GM18861 (cell line): ENCODE measurements around the gene PITX2.

Experiments used
- ATAC-seq: cut with Tn5 transposase; IDR thresholded peaks from one replicate; pipeline ENCODE4 v1.9.1; 2021; ENCODE audit not compliant: unreplicated experiment

Gene PITX2

DNA sequence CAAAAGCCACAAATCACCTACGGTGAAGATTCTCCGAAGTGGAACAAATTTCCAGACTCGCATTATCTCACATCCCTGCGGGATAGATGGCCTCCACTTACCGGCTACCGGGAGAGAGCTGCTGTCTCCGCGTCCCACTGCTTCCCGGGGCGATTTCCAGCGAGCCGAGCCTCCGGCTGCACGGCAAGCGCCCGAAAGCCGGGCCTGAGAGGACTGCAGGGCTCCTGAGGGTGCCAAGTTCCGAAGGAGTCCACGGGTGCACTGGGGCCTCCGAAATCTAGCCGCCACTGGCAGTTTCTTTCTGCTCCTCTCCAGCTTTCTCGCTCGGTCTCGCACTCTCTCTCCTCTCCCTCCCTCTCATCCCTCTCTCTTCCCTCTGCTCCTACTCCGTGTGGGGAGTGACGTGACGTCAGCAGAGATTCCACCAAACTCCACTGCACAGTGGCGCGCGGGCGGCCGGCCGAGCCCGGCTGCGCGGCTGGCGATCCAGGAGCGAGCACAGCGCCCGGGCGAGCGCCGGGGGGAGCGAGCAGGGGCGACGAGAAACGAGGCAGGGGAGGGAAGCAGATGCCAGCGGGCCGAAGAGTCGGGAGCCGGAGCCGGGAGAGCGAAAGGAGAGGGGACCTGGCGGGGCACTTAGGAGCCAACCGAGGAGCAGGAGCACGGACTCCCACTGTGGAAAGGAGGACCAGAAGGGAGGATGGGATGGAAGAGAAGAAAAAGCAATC, 14.0 kb upstream of the PITX2 start:
- no peak for ATAC-seq

DNA sequence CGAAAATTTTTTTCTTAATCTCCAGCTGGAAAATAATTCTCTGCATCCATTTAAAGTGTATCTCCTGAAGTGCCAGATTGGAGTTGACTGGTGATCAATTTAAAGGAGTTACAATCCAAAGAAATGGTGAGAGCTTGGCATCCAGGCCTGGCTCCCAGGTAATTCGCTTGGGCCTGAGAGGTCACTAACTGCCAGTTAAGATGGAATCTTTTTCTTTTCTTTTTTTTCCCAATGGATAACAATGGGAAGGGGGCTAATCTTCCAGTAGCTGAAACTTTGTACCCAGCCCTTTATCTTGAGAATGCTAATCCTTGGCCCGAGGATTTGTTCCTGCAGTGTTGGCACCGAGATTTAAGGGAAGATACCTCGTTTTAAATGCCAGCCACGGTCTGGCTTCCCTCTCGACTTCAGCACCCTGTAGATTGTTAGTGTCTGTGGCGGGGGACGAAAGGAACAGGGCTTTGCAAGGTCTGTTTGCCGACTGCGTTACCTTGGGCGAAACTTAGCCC, 13.3 kb upstream of the PITX2 start:
- ATAC-seq: no peak

DNA sequence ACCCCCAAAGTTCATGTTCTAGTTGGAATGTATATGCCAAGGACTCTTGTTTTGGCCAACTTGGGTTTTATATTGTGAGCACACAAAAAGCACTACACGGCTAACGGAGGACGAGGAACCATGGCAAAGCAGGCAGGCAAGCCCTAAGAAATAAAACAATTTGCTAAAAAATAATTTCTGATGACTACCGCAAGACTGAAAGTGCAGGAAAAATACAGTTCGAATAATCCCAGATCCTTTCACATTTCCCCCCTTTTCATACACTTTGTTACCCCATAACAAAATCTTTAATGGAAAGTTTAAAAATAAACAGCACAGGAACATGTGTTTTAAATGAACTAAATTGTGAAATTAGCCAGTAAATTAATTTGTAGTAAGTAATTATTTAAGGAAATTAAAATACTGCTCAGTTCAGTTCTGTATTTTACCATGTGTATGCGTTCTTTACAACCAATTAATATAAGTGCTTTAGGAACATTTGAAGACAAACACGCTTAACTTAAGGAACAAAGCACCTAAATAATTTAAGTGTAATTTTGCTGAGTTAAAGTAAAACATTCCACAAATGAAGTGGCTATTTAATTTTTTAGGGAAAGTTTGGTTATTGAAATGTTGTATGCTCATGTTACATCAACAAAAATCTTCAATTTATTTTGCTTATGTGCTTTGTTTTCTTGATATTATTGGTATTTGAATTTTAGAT, 12.4 kb upstream of the PITX2 start:
- ATAC-seq: no peak

DNA sequence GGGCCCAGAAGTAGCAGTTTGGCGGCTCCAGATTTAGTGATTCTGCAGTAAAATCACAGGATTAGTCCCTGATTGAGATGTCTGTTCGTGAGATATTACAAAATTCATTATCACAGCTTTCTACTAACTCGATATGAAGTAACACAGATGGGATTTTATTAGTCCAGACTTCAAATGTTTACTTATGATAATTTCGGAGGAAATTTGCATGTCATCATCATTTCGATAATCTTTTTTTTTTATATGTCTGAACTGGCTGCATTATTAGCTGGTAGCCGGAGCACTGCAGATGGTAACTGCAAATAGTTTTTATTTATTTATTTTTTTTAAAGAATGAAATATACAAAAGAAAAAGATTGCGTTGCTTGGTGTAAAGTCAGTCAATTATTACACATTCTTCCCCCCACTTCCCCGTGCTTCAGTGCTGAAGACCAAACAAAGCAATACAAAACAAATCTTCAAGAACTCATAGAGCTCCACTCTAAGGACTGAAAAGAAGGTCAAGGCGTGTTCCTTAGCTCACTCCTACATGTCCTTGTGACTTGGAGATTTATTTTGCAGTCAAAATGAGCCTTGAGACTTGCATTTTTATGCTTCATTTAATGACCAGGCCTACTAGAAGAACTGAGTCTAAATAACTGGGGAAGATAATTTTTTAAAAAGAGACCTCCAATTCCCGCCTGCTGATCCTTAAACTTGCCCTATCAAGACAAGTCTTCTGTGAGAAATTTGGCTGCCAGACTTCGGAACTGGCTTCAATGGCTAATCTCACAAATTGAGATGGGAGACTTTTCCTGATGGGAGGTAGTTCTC, 11.7 kb upstream of the PITX2 start:
- no peak for ATAC-seq

DNA sequence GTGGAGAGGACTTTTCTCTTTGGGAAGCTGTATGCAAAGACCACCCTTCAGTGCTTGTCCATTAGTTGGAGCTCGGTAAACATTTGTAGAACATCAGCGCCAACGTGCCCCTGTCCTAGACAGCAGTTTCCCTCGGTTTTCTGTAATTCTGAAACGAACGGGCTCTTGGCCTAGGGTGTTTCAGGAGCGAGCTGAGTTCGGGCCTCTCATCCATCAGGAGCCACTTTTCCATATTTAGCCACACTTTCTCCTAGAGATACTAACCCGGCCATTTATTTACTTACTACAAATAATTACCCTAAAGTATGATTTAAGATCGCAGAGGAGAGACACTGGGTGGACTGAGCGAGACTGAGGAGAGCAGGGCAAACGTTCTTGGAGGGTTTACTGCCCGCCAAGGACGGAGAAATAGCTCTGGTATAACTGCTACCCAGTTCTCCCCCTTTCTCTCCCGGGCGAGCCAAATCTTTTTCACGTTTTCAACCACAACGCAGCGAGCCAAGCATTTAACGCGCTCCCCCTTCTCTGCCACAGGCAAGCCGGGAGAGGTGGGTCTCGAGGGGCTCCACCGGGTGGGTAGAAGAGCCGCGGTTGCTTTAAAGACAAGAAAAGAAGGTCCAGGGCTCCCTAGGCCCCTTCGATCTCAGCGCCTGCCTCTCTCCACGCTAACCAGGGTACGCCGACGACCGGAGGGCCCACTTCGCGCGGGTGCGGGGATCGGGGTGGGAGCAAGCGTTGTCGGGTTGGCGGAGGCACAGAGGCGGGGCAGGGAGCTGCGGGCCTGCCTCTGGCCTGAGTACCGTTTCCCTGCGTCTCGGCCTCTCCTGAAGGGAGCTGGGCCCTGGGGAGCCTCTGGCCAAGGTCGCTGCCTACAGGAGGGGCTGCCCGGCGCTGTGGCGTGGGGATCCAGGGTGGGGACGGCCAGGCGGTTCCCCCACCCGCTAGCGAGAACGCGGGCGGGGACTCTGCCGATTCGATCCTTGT, 10.8 kb upstream of the PITX2 start:
- no peak for ATAC-seq

DNA sequence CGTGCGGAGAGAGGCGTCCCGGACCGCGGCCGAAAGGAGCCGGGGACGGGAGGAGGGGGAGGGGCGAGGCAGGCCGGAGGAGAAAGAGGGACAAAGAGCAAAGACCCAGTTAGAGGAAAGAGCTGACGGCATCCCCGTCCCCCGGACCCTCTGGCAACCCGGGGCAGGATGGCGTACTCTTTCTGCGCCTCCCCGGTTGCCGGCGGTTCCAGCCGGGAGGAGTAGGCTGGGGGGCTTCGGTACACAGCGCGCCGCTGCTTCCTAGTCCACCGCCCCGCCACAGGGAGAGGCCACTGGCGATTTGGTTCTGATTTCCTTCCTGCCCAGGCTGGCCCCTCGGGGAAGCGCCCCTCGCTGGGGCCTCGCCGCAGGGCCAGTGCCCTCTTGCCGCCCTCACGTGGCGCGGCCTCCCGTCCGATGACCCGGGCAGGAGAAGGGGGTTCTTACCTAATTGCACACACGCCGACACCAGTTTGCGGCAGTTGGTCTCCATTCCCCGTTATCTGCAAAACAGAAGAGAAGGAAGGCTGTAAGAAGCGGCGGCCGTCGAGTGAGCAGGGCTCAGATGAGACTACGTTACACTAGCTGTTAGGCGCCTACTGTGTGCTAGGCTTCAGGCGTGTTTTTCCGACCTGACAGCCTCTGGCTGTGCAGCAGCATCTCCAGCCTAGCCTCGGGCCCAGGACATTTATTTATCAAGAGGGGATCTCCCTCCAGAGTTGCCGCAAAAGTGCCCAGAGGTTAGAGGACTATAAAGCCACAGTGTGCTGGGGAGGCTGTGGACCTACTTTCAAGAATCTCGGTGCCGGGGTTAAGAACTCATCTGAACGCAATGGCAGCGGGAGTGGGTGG, 9.9 kb upstream of the PITX2 start:
- ATAC-seq: no peak

DNA sequence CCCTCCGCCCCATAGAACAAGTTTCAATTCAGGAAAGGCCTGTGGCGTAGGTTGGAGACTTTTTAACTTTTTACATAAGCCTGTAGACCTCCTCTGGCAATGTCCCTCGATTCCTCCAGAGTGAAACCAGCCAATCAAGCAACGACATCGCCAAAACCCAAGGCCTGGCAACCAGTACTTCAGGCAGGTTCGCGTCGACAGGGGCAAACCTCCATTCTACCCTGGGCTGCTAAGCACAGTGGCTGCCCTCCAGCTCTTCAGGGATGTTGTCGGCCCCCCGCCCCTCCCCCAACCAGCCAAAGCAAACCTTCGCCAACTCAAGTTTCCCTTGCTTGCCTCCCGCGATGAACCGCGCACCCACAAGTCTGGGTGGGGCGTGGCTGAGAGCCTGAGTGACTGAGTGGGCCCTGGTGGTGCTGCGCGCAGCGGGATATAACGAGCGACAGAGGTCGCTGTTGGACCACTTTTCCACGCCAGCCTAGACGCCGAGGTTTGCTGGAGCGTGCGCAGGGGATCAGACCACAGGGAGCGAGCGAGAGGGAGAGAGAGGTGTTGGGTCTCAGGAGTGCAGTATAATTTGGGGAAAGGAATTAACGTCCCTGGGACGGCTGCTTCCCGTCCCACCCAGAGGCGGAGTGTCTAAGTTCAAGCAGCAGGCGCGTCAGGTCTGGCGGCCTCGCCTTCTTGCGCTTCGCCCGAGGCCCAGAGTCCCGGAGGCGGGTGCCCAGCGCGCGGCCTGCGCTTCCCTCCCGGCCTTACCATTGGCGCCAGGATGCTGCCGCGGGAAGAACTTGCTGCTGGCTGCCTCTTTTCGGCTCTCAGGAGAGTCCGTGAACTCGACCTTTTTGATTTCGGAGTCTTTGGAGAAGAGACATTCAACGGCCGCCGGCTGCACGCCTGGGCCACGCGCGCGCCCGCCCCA, 9.0 kb upstream of the PITX2 start:
- peak; percentile 99 for ATAC-seq

DNA sequence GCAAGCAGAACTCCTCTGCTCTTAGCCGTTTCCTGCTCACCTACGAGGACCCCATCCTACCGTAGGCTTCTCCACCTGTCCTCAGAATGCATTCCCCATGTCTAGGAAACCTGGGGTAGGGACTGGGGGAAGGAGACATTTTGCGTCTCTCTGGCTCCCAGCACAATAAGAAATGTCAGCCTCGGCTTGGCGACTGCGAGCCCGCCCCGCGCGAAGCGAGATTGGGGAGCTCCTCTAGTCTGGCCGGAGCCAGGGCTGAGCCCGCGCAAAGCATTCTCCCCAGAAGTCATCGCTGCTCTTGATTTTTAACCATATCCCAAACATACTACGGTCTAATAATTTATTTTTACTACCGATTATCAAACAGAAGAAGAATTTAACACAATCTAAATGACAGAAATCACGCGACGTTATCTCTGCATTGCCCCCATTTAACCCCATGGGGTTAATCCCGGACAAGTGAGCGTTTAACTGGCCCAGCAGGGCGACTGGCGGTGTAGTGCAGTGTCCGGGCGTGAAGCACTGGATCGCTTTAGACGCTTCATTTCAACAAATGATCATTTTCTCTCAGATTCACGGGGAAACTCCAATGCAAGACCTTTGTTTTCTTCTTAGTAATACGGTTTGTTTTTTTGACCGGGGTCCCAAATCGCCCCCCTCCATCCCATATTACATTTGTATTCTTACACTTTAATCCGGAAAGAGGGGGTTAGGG, 8.0 kb upstream of the PITX2 start:
- no peak for ATAC-seq

DNA sequence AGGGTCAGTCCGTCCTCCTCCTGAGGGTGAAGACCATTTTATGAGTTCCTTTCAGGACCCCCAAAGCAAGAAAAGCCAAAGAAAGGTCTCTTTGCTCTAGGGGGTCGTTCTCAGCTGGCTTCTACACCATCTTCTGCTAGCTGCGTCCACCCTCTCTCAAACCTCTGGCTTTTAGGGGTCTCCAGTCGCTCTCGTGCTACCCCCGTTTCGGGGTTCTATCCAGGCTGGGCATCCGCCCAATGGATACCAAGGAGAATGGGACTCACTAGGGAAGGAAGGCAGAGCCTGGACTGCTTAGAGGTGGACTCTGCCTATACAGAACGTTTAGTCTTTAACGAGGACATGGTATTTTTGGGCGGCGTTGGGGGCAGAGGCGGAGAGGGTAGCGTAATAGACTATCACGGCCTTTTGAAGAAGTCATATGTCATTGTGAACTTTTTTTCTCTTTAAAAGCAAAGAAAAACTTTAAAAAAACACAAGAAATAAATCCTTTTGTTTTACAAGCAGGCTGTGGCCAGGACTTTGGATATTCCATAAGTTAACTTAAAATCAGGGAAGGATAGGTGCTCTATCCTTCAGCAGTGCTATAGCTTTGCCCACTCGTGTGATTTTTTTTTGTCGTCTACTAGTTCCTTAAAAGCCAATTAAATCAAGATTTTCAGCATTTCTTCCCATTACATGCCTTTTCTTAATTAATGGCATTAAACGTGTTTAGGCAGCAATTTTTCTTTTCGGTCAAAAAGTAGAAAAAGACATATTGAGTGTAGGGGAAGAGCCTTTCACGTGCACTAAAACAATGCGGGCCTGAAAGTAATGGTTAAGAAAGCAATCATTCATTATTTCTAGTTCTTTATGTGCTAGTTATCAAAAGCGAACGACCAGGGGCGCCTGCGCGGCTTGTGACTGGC, 7.2 kb upstream of the PITX2 start:
- ATAC-seq: no peak

DNA sequence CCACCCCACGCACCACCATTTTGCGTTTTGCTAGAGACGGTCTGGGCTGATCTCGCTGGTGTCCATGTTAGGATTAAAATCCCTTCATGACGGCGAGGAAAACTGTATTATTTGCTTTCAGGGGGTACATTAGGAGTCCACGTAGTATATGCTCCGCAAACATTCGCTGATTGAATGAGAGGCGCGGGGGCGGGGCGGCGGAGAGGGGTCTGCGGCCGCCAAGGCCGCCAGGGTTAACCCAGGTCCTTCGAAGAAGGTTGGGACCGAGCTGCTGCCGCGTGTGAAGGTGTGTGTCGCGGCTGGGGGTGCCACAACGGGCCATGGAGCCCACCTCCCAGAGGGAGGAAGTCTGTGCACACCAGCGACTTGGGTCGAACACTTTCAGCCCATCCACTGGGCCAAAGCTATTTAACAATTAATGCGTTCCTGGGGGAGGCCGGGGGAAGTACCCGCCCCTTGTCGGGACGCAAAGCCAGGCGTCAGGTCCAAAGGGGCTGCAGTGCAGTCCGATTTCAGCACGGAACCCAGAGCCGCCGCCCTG, 6.4 kb upstream of the PITX2 start:
- ATAC-seq: no peak

DNA sequence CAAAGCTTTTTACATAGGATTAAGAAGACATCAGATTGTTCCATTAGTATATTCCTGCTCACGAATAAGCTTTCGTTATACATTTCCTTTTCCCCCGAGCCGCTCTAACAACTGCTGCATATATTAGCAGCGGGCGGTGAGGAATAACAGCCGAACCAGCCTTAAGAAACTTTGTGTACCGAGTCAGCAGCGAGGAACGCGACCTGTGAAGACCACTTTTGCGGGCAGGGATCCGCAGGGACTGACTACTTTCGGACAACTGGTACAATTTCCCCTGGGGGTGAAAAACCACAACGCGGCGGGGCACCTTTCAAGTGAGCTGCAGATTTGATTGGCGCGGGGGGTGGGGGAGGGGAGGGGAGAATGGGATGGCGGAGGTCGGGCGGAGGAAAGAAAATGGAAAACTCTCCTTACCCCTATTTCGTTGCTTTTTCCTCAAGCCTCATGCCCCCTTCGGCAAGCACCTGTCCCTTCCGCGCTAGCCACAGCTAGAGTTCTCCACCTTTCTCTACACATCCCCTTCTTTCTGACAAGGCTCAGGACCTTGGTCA, 5.9 kb upstream of the PITX2 start:
- ATAC-seq: no peak

DNA sequence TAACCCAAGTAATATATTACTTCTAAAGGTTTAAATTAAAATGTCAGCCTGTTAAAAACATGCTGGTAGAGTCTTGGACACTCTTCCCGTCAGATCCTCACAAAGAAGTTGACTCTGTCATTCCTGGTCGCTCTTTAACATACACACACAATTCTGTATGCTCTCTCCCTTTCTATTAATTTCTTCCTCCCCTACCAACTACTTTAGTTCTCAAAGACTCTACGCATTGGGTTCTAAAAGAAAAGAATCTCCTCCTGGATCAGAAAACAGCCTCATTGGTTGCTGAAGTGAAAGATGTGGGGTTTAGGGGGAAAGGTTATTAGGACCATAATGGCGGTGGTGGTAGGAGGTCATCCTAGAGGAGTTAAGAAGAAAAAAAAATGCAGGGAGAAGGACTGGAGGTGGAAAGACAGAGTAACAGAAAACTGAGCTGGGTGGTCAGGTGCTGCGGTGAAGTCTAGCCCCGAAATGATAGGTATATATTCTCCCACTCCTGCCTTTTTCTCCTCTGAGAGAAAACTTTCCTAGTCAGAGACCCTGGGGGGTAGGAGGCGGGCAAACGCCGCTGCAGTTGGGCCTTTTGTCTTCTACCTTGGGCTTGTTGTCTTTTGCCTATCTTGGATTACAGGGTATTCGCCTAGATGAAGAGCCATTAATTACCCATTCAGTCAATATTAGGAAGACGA, 5.2 kb upstream of the PITX2 start:
- ATAC-seq: no peak

DNA sequence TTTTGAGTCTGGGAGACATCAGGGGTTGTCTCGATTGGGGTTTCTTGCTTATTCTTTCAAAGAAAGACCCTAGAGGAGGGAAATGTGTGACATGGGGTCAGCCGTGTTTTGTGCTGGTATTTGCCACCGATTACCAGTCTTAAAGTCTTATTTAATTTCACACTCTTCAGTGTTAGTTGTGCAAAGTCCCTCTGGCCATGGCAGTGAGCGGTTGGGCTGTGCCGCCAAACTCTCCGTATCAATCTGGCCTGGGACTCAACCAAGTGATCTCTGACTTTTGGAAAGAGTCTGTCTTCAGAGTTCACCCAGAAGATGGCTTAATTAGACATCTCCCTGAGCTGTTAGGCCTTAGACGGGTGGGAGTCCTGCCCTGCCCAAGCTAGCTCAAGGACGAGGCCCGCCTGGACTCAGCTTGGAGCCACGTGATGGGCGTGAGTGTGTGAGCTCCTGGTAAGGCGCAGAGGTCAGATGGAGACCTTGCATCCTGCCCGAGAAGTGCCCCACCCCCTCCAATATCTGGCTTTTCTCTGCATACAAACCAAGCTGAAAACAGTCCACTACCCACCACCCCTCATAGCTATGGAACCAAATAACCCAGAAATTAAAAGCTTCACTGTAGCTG, 3.8 kb upstream of the PITX2 start:
- no peak for ATAC-seq

DNA sequence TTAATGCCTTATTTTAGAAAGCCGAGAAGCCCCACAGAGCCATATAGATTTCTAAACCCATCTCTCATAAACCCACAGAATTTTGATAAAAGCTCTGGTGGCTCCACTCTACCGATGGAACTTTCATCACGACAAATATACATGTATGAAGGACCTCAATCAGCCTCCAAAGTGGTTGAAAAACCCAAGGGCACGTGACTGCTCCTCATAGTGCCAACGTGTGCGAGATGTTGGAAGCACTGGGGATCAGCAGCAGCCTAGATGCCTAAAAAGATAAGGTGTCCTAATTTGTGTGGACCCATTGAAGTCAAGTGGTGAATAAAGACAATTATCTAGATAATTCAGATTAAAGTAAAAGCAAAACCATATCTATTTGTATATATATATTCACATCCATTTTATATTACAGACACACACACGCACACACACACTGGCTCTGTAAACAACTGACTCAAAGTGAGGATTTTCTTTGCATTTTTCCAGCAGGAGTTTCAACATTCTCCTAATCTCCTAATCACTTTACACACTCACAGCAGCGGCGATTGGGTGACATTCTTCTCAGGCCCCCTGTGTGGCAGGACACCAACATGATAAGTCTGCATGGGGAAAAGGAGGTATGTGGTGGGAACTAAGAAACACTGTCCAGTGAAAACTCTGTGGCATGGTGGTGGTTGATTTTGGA, 2.8 kb upstream of the PITX2 start:
- ATAC-seq: no peak
